AG10803 (cell line): ENCODE measurements around the gene ERC1.

Experiments used
- DNase-seq: peaks from one replicate; pipeline ENCODE4 v3.0.0; 2010; ENCODE audit warnings: low read depth
- H3K4me3 ChIP-seq: 2 replicates; pipeline ENCODE4 v1.5.1; 2011; ENCODE audit warnings: mild to moderate bottlenecking, low read length, control low read depth
- CTCF ChIP-seq: conservative IDR thresholded peaks from 2 replicates; pipeline ENCODE4 v1.5.1; 2011; ENCODE audit warnings: mild to moderate bottlenecking, low read length, control low read depth, inconsistent platforms

The ERC1 gene

GRCh38 chr12:1517007-1517406 is 526.0 kb downstream of the ERC1 start:
- peak; percentile 97 for DNase-seq
- no peak overlapping the region for H3K4me3 ChIP-seq
- peak; percentile 63 for TF ChIP-seq CTCF

GRCh38 chr12:1517734-1518525 is 526.9 kb downstream of the ERC1 start:
- DNase-seq, result no peak
- TF ChIP-seq CTCF, result no peak
- no peak overlapping the region for H3K4me3 ChIP-seq

GRCh38 chr12:1518591-1519516 is 527.8 kb downstream of the ERC1 start:
- TF ChIP-seq CTCF, result no peak
- DNase-seq, result peak; percentile 74

GRCh38 chr12:1519642-1520041 is 528.6 kb downstream of the ERC1 start:
- TF ChIP-seq CTCF, result no peak
- no peak for DNase-seq
- H3K4me3 ChIP-seq, result no peak overlapping the region

More at GRCh38 chr12:1518591-1519516, 527.8 kb downstream of the ERC1 start:
- no peak overlapping the region for H3K4me3 ChIP-seq

- no peak overlapping the region for H3K4me3 ChIP-seq
- DNase-seq, result no peak
- TF ChIP-seq CTCF, result no peak
These were observed 532.0 kb downstream of the ERC1 start for GRCh38 chr12:1523046-1523445.

- no peak for TF ChIP-seq CTCF
- no peak overlapping the region for H3K4me3 ChIP-seq
- no peak for DNase-seq
These were observed 532.6 kb downstream of the ERC1 start for GRCh38 chr12:1523558-1524050.
